ENCODE results near the gene DSCAML1.

DNA sequence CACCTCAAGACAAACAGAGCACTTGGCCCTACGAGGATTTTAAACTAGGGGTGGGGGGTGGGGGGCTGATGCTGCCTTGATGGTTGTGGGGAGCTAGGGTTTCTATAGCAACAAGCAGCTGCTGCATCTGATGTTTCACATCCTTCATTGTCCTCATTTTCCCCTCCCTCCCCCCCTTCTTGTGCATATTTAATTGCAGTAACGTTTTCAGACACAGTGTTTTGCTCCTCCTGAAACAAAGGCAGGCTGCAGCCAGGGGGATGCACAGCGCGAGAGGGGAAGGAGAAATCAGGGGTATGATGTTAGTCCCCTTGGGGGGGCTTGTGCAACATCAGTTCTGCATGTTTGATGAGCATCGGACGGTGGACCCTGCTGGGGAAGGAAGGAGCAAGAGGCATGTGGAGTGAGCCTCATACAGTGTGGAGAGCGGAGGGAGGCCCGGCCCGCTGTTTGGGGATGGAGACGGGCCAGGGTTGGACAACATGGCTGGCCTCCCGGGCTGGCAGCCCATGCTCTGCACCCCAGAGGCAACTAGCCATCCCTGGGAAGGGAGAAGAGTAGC, 261.1 kb downstream of the DSCAML1 start:
- TF ChIP-seq, protein P1, sequence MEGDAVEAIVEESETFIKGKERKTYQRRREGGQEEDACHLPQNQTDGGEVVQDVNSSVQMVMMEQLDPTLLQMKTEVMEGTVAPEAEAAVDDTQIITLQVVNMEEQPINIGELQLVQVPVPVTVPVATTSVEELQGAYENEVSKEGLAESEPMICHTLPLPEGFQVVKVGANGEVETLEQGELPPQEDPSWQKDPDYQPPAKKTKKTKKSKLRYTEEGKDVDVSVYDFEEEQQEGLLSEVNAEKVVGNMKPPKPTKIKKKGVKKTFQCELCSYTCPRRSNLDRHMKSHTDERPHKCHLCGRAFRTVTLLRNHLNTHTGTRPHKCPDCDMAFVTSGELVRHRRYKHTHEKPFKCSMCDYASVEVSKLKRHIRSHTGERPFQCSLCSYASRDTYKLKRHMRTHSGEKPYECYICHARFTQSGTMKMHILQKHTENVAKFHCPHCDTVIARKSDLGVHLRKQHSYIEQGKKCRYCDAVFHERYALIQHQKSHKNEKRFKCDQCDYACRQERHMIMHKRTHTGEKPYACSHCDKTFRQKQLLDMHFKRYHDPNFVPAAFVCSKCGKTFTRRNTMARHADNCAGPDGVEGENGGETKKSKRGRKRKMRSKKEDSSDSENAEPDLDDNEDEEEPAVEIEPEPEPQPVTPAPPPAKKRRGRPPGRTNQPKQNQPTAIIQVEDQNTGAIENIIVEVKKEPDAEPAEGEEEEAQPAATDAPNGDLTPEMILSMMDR (IDR thresholded peaks at IDR 0.05; ENCODE audit: control extremely low read depth in 1 of 3, insufficient read depth in 1 of 3, low read depth in 1 of 3, low read length in 3 of 3), result no peak
- TF ChIP-seq, protein P2, sequence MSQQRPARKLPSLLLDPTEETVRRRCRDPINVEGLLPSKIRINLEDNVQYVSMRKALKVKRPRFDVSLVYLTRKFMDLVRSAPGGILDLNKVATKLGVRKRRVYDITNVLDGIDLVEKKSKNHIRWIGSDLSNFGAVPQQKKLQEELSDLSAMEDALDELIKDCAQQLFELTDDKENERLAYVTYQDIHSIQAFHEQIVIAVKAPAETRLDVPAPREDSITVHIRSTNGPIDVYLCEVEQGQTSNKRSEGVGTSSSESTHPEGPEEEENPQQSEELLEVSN (IDR thresholded peaks at IDR 0.05), result no peak
- TF ChIP-seq JUND (IDR thresholded peaks at IDR 0.05; ENCODE audit: low read length) (no peak), POLR2A (IDR thresholded peaks at IDR 0.05; ENCODE audit: control extremely low read depth in 1 of 2, low read depth in 2 of 2, low read length in 2 of 2) (no peak), HDAC6 (IDR thresholded peaks at IDR 0.05; ENCODE audit: low read depth, low read length) (no peak), RFX5 (IDR thresholded peaks at IDR 0.05; ENCODE audit: borderline replicate concordance, low read depth, low read length) (no peak), KDM1A (IDR thresholded peaks at IDR 0.05; ENCODE audit: borderline replicate concordance, low read length) (no peak), TEAD4 (IDR thresholded peaks at IDR 0.05; ENCODE audit: low read depth, low read length) (no peak), GTF2F1 (IDR thresholded peaks at IDR 0.05; ENCODE audit: borderline replicate concordance, low read depth, low read length) (no peak), CEBPB (IDR thresholded peaks at IDR 0.05; ENCODE audit: low read depth, low read length) (no peak), EP300 (IDR thresholded peaks at IDR 0.05; ENCODE audit: borderline replicate concordance in 1 of 2, low read depth in 2 of 2, low read length in 2 of 2) (no peak)
- TF ChIP-seq, protein P3, sequence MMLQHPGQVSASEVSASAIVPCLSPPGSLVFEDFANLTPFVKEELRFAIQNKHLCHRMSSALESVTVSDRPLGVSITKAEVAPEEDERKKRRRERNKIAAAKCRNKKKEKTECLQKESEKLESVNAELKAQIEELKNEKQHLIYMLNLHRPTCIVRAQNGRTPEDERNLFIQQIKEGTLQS (IDR thresholded peaks at IDR 0.05; ENCODE audit: insufficient read depth, low read depth, low read length), result no peak

All from H1 (cell line).